PC-9 (cell line): ENCODE results near the gene GALM. TPM values are rescaled to one million over a fixed set of nuclear protein-coding genes. Genes with fewer than 3 reads are reported as not detected.

Source experiments
- BruUV-seq: library from RNA; stranded (reverse); fragments of 400-500 nt; replicated peaks from 2 replicates; lab custom pipeline; 2021; lab: Mats Ljungman, UMichigan
- CTCF ChIA-PET: fragments of 300-600 bp; sonication (Branson Sonifier 250); formaldehyde crosslinking; loops from one replicate; lab custom pipeline; 2022; ENCODE audit warnings: antibody characterized with exemption; lab: Charles Lee
- POLR2A ChIA-PET: fragments of 300-600 bp; sonication (Branson Sonifier 250); formaldehyde crosslinking; loops from one replicate; lab custom pipeline; 2022; ENCODE audit warnings: antibody characterized with exemption; ENCODE audit not compliant: unreplicated experiment; lab: Charles Lee
- DNase-seq, 2 experiments: peaks; one replicate each; pipeline versions ENCODE4 v3.0.0 to v3.0.0-alpha.2; 2015 to 2022; ENCODE audit warnings: mixed read lengths in 1 of 2
- H2AFZ ChIP-seq: fragments of 200-600 bp; sonication (generic); 2 replicates; pipeline ENCODE4 v1.8.1; 2017; ENCODE audit warnings: antibody characterized with exemption
- H3F3A ChIP-seq: fragments of 200-600 bp; sonication (generic); 2 replicates; pipeline ENCODE4 v1.8.1; 2017; ENCODE audit warnings: antibody characterized with exemption, mild to moderate bottlenecking, low read depth; ENCODE audit not compliant: insufficient read depth
- H3K27ac ChIP-seq: fragments of 200-600 bp; sonication (generic); 2 replicates; pipeline ENCODE4 v1.6.1; 2016; ENCODE audit warnings: mixed run types
- H3K27me3 ChIP-seq: fragments of 200-600 bp; sonication (generic); 2 replicates; pipeline ENCODE4 v1.6.1; 2016; ENCODE audit warnings: low read depth, mixed run types; ENCODE audit not compliant: insufficient read depth
- H3K36me3 ChIP-seq: fragments of 200-600 bp; sonication (generic); 2 replicates; pipeline ENCODE4 v1.6.1; 2016; ENCODE audit warnings: low read depth, mixed run types
- H3K4me1 ChIP-seq: fragments of 200-600 bp; sonication (generic); replicated peaks from 2 replicates; pipeline ENCODE4 v1.6.1; 2016; ENCODE audit warnings: mixed run types; ENCODE audit not compliant: insufficient read depth
- H3K4me2 ChIP-seq: fragments of 200-600 bp; sonication (generic); 2 replicates; pipeline ENCODE4 v1.6.1; 2017; ENCODE audit warnings: mixed run types
- H3K4me3 ChIP-seq: fragments of 200-600 bp; sonication (generic); 2 replicates; pipeline ENCODE4 v1.6.1; 2016; ENCODE audit warnings: mixed run types
- H3K79me2 ChIP-seq: fragments of 200-600 bp; sonication (generic); 2 replicates; pipeline ENCODE4 v1.6.1; 2017; ENCODE audit warnings: low read depth, mixed run types
- H3K9me2 ChIP-seq: fragments of 200-600 bp; sonication (generic); 2 replicates; pipeline ENCODE4 v1.8.1; 2017; ENCODE audit warnings: mild to moderate bottlenecking; ENCODE audit not compliant: insufficient read depth
- H3K9me3 ChIP-seq: fragments of 200-600 bp; sonication (generic); 2 replicates; pipeline ENCODE4 v1.8.1; 2016; ENCODE audit warnings: low read depth; ENCODE audit not compliant: insufficient read depth
- H4K20me1 ChIP-seq: fragments of 200-600 bp; sonication (generic); 2 replicates; pipeline ENCODE4 v1.8.1; 2017; ENCODE audit not compliant: insufficient read depth
- CTCF ChIP-seq: fragments of 200-600 bp; sonication (generic); conservative IDR thresholded peaks from 2 replicates; pipeline ENCODE4 v1.6.1; 2017; ENCODE audit warnings: mixed run types, antibody characterized with exemption, mild to moderate bottlenecking, moderate library complexity
- EZH2 ChIP-seq: fragments of 200-600 bp; sonication (generic); IDR thresholded peaks from 2 replicates; pipeline ENCODE4 v1.8.0; 2017; ENCODE audit warnings: antibody characterized with exemption, low read depth
- intact Hi-C: fragments of 100-400 bp; cut with micrococcal nuclease; formaldehyde crosslinking; loops from one replicate; pipeline ENCODE4 v1.10.0; 2022; ENCODE audit not compliant: unreplicated experiment
- total RNA-seq: library from RNA; stranded (reverse); gene quantifications from 2 replicates; pipeline ENCODE4 v1.2.3, GENCODE V29; 2021

GALM gene
- total RNA-seq, 1 experiment from 2014 or later, result 27.7 TPM

DNA sequence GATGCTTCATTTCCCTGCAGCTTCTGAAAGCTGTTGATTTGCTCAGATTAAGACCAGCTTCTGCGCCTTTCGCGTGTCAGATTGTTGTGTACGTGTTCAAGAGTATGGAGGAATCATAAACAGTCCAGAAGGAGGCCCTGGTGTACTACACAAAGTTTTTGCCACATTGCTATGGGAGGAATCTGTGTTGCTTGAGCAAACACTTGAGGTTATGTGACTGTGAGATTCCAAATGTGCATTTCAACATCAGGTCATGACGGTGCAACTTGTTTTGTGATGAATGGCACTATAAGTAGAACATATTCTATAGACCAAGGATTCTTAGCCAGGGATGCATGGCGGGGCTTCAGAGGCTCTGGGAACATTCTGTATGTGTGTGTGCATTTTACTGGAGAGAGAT lies 50.3 kb downstream of the GALM start:
- H3K4me1 ChIP-seq, result peaks cover 36% of the 10 kb centered on the region
- no peaks in the 10 kb centered on the region for H3K79me2 ChIP-seq
- TF ChIP-seq CTCF, result no peak
- no peak for TF ChIP-seq EZH2
- H3K27ac ChIP-seq, result peak overlapping the region; percentile 73
- H2AFZ ChIP-seq, result no peak overlapping the region
- no TSS peak for BruUV-seq
- H3K4me2 ChIP-seq, result peak overlapping the region; percentile 46
- POLR2A ChIA-PET, result interaction anchor here (0.6 to 0.7 kb wide), 3 partner anchors 26 to 807 kb away, joined by 3 to 7 read pairs (median 3); partner anchors contain the start of gene SOS1
- peaks cover 13% of the 10 kb centered on the region for H3F3A ChIP-seq
- no peaks in the 10 kb centered on the region for H3K27me3 ChIP-seq
- no peaks in the 10 kb centered on the region for H3K36me3 ChIP-seq
- no peaks in the 10 kb centered on the region for H3K9me3 ChIP-seq
- CTCF ChIA-PET, result no interaction called here
- no peaks in the 10 kb centered on the region for H4K20me1 ChIP-seq
- DNase-seq, result peak in 1 of 2 experiments; percentile 96
- intact Hi-C loops, result no loop called here
- no peaks in the 10 kb centered on the region for H3K9me2 ChIP-seq
- no peak overlapping the region for H3K4me3 ChIP-seq

- no peaks in the 10 kb centered on the region for H3K79me2 ChIP-seq
- no peaks in the 10 kb centered on the region for H4K20me1 ChIP-seq
- peaks cover 41% of the 10 kb centered on the region for H3K4me1 ChIP-seq
- intact Hi-C loops, result no loop called here
- H3F3A ChIP-seq, result peaks cover 19% of the 10 kb centered on the region
- no peaks in the 10 kb centered on the region for H3K36me3 ChIP-seq
- DNase-seq, result no peak
- H3K9me2 ChIP-seq, result no peaks in the 10 kb centered on the region
- no peak overlapping the region for H3K4me2 ChIP-seq
- CTCF ChIA-PET, result interaction anchor here (0.7 kb wide), 2 partner anchors 27 to 281 kb away, joined by 8 to 9 read pairs; no protein-coding TSS in a partner anchor
- H2AFZ ChIP-seq, result no peak overlapping the region
- POLR2A ChIA-PET, result no interaction called here
- H3K27ac ChIP-seq, result no peak overlapping the region
- H3K4me3 ChIP-seq, result no peak overlapping the region
- BruUV-seq, result no TSS peak
- H3K27me3 ChIP-seq, result no peaks in the 10 kb centered on the region
- TF ChIP-seq EZH2, result no peak
- no peak for TF ChIP-seq CTCF
- no peaks in the 10 kb centered on the region for H3K9me3 ChIP-seq
Measured at GRCh38 chr2:38718601-38719000, 52.7 kb downstream of the GALM start.

DNA sequence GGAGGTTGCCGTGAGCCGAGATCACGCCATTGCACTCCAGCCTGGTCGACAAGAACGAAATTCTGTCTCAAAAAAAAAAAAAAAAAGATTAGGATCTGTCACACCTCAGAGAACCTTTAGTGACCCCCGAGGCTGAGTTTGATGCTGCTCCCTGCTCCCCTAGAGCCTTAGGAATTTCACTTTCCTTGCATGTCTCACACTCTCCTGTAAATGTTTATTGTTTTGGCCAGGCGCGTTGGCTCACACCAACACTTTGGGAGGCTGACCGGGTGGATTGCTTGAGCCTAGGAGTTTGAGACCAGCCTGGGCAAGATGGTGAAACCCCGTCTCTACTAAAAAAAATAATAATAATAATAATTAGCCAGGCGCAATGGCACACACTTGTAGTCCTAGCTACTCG lies 53.8 kb downstream of the GALM start:
- Histone ChIP-seq H3F3A (peaks cover 19% of the 10 kb centered on the region), H3K79me2 (no peaks in the 10 kb centered on the region), H3K4me3 (no peak overlapping the region), H3K4me1 (peaks cover 41% of the 10 kb centered on the region), H3K9me2 (no peaks in the 10 kb centered on the region), H3K27me3 (no peaks in the 10 kb centered on the region), H2AFZ (no peak overlapping the region), H3K36me3 (no peaks in the 10 kb centered on the region), H4K20me1 (no peaks in the 10 kb centered on the region), H3K9me3 (no peaks in the 10 kb centered on the region), H3K27ac (peak overlapping the region; percentile 69; the same call in 1 of the 2 replicates), H3K4me2 (no peak overlapping the region)
- intact Hi-C loops, result loop anchor here (1.0 kb wide), 2 partner anchors 53 to 117 kb away; partner anchors contain the start of genes GALM and HNRNPLL
- ChIA-PET POLR2A (no interaction called here), CTCF (no interaction called here)
- no TSS peak for BruUV-seq
- TF ChIP-seq EZH2, result no peak
- TF ChIP-seq CTCF, result no peak
- no peak for DNase-seq
